ENCODE results near the gene IMP4. TPM values are rescaled to one million over a fixed set of nuclear protein-coding genes. Genes with fewer than 3 reads are reported as not detected.

The IMP4 gene
- total and polyA plus RNA-seq, 2 donors (not counting 1 experiment from before 2014, with no cell fraction given), result 102 to 164 TPM

- no peak overlapping the region for H3K9ac ChIP-seq (ENCODE audit: low read length)
- H4K20me1 ChIP-seq (ENCODE audit: control insufficient read depth, insufficient read depth, low read length, poor library complexity, severe bottlenecking), result peaks cover 32% of the 10 kb centered on the region
- H3K9me3 ChIP-seq (ENCODE audit: control extremely low read depth in 1 of 3, control insufficient read depth in 2 of 3, insufficient read depth in 1 of 3, low read length in 2 of 3), result no peaks in the 10 kb centered on the region
- Mint-ChIP-seq H3K27me3 (no peaks in the 10 kb centered on the region), H3K27ac (peak overlapping the region; percentile 61), H3K9me3 (ENCODE audit: insufficient read depth) (no peaks in the 10 kb centered on the region), H3K4me3 (peak overlapping the region; percentile 14), H3K4me1 (peaks cover 49% of the 10 kb centered on the region)
- POLR2A ChIA-PET, result no interaction called here
- WGBS (ENCODE audit: insufficient coverage), result 100% methylated on average over 2 of the region's 4 CpGs
- no peak overlapping the region for H2AFZ ChIP-seq (ENCODE audit: insufficient read depth, low read depth, low read length, poor library complexity, severe bottlenecking)
- TF ChIP-seq EZH2 (IDR thresholded peaks at IDR 0.05; ENCODE audit: borderline replicate concordance, insufficient read depth, low read depth, low read length, poor library complexity, severe bottlenecking), result no peak
- TF ChIP-seq CTCF (IDR thresholded peaks at IDR 0.05), result no peak
- intact Hi-C loops (cut with micrococcal nuclease), result loop anchor here (10.0 kb wide), 2 partner anchors 758 to 1148 kb away; partner anchors contain the start of genes MZT2A and PLEKHB2
- CTCF ChIA-PET, result interaction anchor here (1.5 kb wide), 1 partner anchor 9 kb away, joined by 4 read pairs; the partner anchor contains the start of gene PTPN18
- peaks cover 29% of the 10 kb centered on the region for H3K79me2 ChIP-seq (ENCODE audit: control insufficient read depth, insufficient read depth, low read length)
- H3K4me1 ChIP-seq (ENCODE audit: control insufficient read depth in 2 of 2, insufficient read depth in 2 of 2, low read length in 2 of 2), result peaks cover 6 to 25% of the 10 kb centered on the region in 2 donors
- H3K27ac ChIP-seq (ENCODE audit: low read length in 2 of 2), result no peak overlapping the region
- DNase-seq (no peak), ATAC-seq (ENCODE audit: low read depth) (no peak)
- no peak overlapping the region for H3K4me3 ChIP-seq (ENCODE audit: control extremely low read depth in 1 of 5, extremely low read depth in 1 of 5, insufficient read depth in 1 of 5, low read depth in 2 of 5, low read length in 4 of 5)
- peaks cover 0 to 44% of the 10 kb centered on the region in 2 experiments for H3K36me3 ChIP-seq (replicated peaks in 1 of 2; ENCODE audit: control extremely low read depth in 1 of 2, control insufficient read depth in 1 of 2, extremely low read depth in 1 of 2, insufficient read depth in 2 of 2, low read length in 1 of 2)
- no peak overlapping the region for H3K4me2 ChIP-seq (replicated peaks; ENCODE audit: low read depth, low read length, poor library complexity, severe bottlenecking)
- no peaks in the 10 kb centered on the region for H3K27me3 ChIP-seq (replicated peaks in 1 of 4; ENCODE audit: control extremely low read depth in 1 of 4, control insufficient read depth in 3 of 4, insufficient read depth in 4 of 4, low read length in 3 of 4)
Measured at GRCh38 chr2:130346741-130347066, 4.0 kb downstream of the IMP4 start.

DNA sequence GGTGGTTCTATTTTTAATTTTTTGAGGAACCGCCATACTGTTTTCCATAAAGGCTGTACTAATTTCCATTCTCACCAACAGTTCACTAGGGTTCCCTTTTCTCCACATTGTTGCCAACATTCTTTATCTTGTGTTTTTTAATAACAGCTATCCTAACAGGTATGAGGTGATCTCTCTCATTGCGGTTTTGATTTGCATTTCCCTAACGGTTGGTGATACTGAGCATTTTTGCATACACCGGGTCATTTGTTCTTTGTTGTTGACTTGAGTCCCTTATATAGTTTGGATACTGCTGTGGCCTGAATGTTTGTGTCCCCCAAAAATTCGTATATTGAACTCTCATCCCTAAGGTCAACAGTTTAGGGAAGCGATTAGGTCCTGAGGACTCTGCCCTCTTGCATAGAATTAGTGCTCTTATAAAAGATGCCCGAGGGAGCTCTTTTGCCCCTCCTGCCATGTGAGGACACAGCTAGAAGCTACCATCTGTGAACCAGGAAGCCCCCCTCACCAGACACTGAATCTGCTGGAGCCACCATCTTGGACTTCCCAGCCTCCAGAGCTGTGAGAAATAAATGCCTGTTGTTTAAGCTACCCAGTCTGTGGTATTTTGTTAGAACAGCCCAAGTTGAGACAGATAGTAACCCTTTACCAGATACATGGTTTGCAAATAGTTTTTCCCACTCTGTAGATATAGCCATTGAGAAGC lies 4.7 kb downstream of the IMP4 start:
- Mint-ChIP-seq H3K4me3 (peak overlapping the region; percentile 7), H3K27ac (peak overlapping the region; percentile 28), H3K27me3 (no peaks in the 10 kb centered on the region), H3K9me3 (ENCODE audit: insufficient read depth) (no peaks in the 10 kb centered on the region), H3K4me1 (peaks cover 52% of the 10 kb centered on the region)
- ATAC-seq (ENCODE audit: low read depth) (no peak), DNase-seq (no peak)
- Histone ChIP-seq H3K4me3 (ENCODE audit: control extremely low read depth in 1 of 5, extremely low read depth in 1 of 5, insufficient read depth in 1 of 5, low read depth in 2 of 5, low read length in 4 of 5) (no peak overlapping the region), H3K4me2 (replicated peaks; ENCODE audit: low read depth, low read length, poor library complexity, severe bottlenecking) (no peak overlapping the region), H2AFZ (ENCODE audit: insufficient read depth, low read depth, low read length, poor library complexity, severe bottlenecking) (no peak overlapping the region), H3K79me2 (ENCODE audit: control insufficient read depth, insufficient read depth, low read length) (peaks cover 29% of the 10 kb centered on the region), H3K9me3 (ENCODE audit: control extremely low read depth in 1 of 3, control insufficient read depth in 2 of 3, insufficient read depth in 1 of 3, low read length in 2 of 3) (no peaks in the 10 kb centered on the region), H3K4me1 (ENCODE audit: control insufficient read depth in 2 of 2, insufficient read depth in 2 of 2, low read length in 2 of 2) (peaks cover 9 to 31% of the 10 kb centered on the region in 2 donors), H4K20me1 (ENCODE audit: control insufficient read depth, insufficient read depth, low read length, poor library complexity, severe bottlenecking) (peaks cover 32% of the 10 kb centered on the region), H3K9ac (ENCODE audit: low read length) (no peak overlapping the region), H3K27ac (ENCODE audit: low read length in 2 of 2) (no peak overlapping the region), H3K27me3 (replicated peaks in 1 of 4; ENCODE audit: control extremely low read depth in 1 of 4, control insufficient read depth in 3 of 4, insufficient read depth in 4 of 4, low read length in 3 of 4) (no peaks in the 10 kb centered on the region), H3K36me3 (replicated peaks in 1 of 2; ENCODE audit: control extremely low read depth in 1 of 2, control insufficient read depth in 1 of 2, extremely low read depth in 1 of 2, insufficient read depth in 2 of 2, low read length in 1 of 2) (peaks cover 0 to 44% of the 10 kb centered on the region in 2 experiments)
- POLR2A ChIA-PET, result no interaction called here
- 82% methylated on average over 2 of the region's 7 CpGs for WGBS (ENCODE audit: insufficient coverage)
- no peak for TF ChIP-seq EZH2 (IDR thresholded peaks at IDR 0.05; ENCODE audit: borderline replicate concordance, insufficient read depth, low read depth, low read length, poor library complexity, severe bottlenecking)
- TF ChIP-seq CTCF (IDR thresholded peaks at IDR 0.05), result no peak
- CTCF ChIA-PET, result interaction anchor here (1.1 to 1.5 kb wide), 2 partner anchors 8 to 29 kb away, joined by 4 to 5 read pairs; partner anchors contain the start of gene PTPN18
- intact Hi-C loops (cut with micrococcal nuclease), result loop anchor here (10.0 kb wide), 2 partner anchors 757 to 1147 kb away; partner anchors contain the start of genes MZT2A and PLEKHB2

Measured in B cell (primary cell).